RWPE1 (cell line): ENCODE measurements around the gene PNRC2.
"Not testable (repeated sequence)": the region's sequence is repeated elsewhere in the genome, so short reads cannot be mapped to it uniquely, and the experiment has no call there.

Source experiments
- CTCF ChIA-PET: fragments of 350-600 bp; sonication (Branson Sonifier 250); formaldehyde crosslinking; extraction: SDS; loops from one replicate; lab custom pipeline; 2021; lab: Yijun Ruan, JAX
- POLR2A ChIA-PET: fragments of 400-600 bp; formaldehyde crosslinking; extraction: SDS; loops from one replicate; lab custom pipeline; 2020; ENCODE audit warnings: antibody characterized with exemption; ENCODE audit not compliant: low non-redundant PET; lab: Yijun Ruan, JAX
- DNase-seq: peaks from one replicate; pipeline ENCODE4 v3.0.0; 2012; ENCODE audit warnings: low spot score
- H3K27ac ChIP-seq: fragments of 450-650 bp; 2 replicates; pipeline ENCODE4 v1.5.1; 2017
- TF ChIP-seq, protein P1 (sequence below): fragments of 450-650 bp; conservative IDR thresholded peaks from 2 replicates; pipeline ENCODE4 v1.5.1; 2017; ENCODE audit warnings: low read depth, mild to moderate bottlenecking

Gene PNRC2

DNA sequence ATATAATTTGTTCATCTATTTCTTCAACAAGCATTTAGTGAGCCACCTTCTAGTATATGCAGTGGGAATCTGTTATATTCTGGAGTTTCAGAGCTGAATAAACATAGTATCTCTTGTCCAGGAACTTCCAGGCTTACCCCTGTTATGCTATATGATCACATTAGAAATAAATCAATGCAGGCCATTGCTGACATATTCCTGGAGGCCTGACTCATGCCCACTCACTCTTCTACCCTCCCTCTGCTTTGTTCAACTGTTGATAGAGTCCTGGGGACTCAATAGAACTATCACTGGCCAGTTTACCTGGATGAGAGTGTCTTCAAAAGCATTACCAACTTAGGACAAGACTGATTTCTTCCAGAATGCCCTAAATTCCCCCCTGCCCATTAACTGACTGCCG, 49.8 kb downstream of the PNRC2 start:
- TF ChIP-seq, protein P1, sequence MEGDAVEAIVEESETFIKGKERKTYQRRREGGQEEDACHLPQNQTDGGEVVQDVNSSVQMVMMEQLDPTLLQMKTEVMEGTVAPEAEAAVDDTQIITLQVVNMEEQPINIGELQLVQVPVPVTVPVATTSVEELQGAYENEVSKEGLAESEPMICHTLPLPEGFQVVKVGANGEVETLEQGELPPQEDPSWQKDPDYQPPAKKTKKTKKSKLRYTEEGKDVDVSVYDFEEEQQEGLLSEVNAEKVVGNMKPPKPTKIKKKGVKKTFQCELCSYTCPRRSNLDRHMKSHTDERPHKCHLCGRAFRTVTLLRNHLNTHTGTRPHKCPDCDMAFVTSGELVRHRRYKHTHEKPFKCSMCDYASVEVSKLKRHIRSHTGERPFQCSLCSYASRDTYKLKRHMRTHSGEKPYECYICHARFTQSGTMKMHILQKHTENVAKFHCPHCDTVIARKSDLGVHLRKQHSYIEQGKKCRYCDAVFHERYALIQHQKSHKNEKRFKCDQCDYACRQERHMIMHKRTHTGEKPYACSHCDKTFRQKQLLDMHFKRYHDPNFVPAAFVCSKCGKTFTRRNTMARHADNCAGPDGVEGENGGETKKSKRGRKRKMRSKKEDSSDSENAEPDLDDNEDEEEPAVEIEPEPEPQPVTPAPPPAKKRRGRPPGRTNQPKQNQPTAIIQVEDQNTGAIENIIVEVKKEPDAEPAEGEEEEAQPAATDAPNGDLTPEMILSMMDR, result no peak

DNA sequence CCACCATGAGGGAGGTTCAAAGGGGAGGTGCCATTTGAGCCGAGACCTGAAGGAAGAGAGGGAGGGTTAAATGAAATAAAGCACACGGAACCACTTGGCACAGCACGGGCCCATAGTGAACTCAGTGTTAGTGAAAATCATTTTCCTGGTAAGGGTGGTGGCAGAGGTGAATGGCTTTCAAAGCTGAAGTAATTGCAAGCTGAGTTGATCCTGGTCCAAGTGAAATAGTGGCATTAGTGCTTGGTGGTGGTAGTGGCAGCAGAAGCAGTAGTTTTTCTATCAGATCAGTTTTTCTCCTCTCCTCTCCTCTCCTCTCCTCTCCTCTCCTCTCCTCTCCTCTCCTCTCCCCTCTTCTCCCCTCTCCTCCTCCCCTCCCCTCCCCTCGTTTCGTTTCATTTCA, 51.0 kb downstream of the PNRC2 start:
- H3K27ac ChIP-seq, result no peak overlapping the region
- ChIA-PET CTCF (no interaction called here), POLR2A (no interaction called here)
- no peak for DNase-seq
- TF ChIP-seq, protein P1, result no peak

More for the DNA sequence above, 49.8 kb downstream of the PNRC2 start:
- POLR2A ChIA-PET, result interaction anchor here (0.6 kb wide), 1 partner anchor 85 kb away, joined by 4 read pairs; no protein-coding TSS in a partner anchor
- peak overlapping the region; percentile 67 for H3K27ac ChIP-seq
- DNase-seq, result peak; percentile 87
- CTCF ChIA-PET, result no interaction called here

DNA sequence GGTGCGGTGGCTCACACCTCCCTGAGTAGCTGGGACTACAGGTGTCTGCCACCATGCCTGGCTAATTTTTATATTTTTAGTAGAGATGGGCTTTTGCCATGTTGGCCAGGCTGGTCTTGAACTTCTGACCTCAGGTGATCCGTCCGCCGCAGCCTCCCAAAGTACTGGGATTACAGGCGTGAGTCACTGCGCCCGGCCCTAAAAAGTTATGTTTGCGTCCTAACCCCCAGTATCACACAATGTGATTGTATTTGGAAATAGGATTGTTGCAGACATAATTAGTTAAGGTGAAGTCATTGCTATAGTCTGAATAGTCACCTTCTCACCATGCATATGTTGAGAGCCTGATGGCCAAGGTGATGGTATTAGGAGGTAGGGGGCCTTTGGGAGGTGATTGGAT, 53.2 kb downstream of the PNRC2 start:
- H3K27ac ChIP-seq, POLR2A ChIA-PET, CTCF ChIA-PET, DNase-seq: not testable (repeated sequence)
